ENCODE data around the gene SPDEF. TPM values are rescaled to one million over a fixed set of nuclear protein-coding genes. Genes with fewer than 3 reads are reported as not detected.

The SPDEF gene
- polyA plus RNA-seq, 1 donor (not counting 4 experiments of a cell fraction or from before 2014, with no cell fraction given) = 0.03 TPM

GRCh38 chr6:34547701-34548644 lies 8.2 kb downstream of the SPDEF start:
- Histone ChIP-seq H3K36me3 (ENCODE audit: control insufficient read depth in 2 of 2, extremely low read depth in 1 of 2, insufficient read depth in 2 of 2, low read length in 2 of 2) (no peaks in the 10 kb centered on the region), H3K9me1 (ENCODE audit: control insufficient read depth, extremely low read depth, insufficient read depth, low read length) (no peaks in the 10 kb centered on the region), H3K4me1 (ENCODE audit: control insufficient read depth, extremely low read depth, insufficient read depth, low read length) (peaks cover 15% of the 10 kb centered on the region), H3K4me3 (ENCODE audit: control insufficient read depth in 2 of 3, extremely low read depth in 1 of 3, insufficient read depth in 2 of 3, low read depth in 1 of 3, low read length in 3 of 3) (no peak overlapping the region), H3K27me3 (ENCODE audit: control insufficient read depth, extremely low read depth, insufficient read depth, low read length) (peaks cover 4% of the 10 kb centered on the region), H3K27ac (ENCODE audit: control insufficient read depth, insufficient read depth, low read length) (no peak overlapping the region), H3K79me2 (ENCODE audit: control insufficient read depth, insufficient read depth, low read length) (no peaks in the 10 kb centered on the region), H4K20me1 (ENCODE audit: control insufficient read depth, extremely low read depth, insufficient read depth, low read length) (no peaks in the 10 kb centered on the region), H3K9me3 (ENCODE audit: control insufficient read depth, low read depth, low read length) (no peaks in the 10 kb centered on the region), H2AFZ (ENCODE audit: control insufficient read depth, low read length) (no peak overlapping the region), H3K4me2 (ENCODE audit: control insufficient read depth, extremely low read depth, insufficient read depth, low read depth, low read length) (no peak overlapping the region), H3K9ac (ENCODE audit: control insufficient read depth, extremely low read depth, insufficient read depth, low read length) (no peak overlapping the region)
- TF ChIP-seq EZH2 (IDR thresholded peaks at IDR 0.05; ENCODE audit: low read length) = no peak
- TF ChIP-seq, protein P1, sequence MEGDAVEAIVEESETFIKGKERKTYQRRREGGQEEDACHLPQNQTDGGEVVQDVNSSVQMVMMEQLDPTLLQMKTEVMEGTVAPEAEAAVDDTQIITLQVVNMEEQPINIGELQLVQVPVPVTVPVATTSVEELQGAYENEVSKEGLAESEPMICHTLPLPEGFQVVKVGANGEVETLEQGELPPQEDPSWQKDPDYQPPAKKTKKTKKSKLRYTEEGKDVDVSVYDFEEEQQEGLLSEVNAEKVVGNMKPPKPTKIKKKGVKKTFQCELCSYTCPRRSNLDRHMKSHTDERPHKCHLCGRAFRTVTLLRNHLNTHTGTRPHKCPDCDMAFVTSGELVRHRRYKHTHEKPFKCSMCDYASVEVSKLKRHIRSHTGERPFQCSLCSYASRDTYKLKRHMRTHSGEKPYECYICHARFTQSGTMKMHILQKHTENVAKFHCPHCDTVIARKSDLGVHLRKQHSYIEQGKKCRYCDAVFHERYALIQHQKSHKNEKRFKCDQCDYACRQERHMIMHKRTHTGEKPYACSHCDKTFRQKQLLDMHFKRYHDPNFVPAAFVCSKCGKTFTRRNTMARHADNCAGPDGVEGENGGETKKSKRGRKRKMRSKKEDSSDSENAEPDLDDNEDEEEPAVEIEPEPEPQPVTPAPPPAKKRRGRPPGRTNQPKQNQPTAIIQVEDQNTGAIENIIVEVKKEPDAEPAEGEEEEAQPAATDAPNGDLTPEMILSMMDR (optimal IDR thresholded peaks at IDR 0.05 in 1 of 3, IDR thresholded peaks at IDR 0.05 in 1 of 3, conservative IDR thresholded peaks at IDR 0.05 in 1 of 3; ENCODE audit: extremely low read depth in 1 of 3, insufficient read depth in 2 of 3, low read length in 3 of 3) = no peak
- FAIRE-seq (no peak), DNase-seq (ENCODE audit: low read depth, low spot score) (no peak)
- dilution Hi-C loops (cut with MboI; ENCODE audit: extremely low pct_ligation_motif_present, low sequenced_read_pairs) = no loop called here

DNA sequence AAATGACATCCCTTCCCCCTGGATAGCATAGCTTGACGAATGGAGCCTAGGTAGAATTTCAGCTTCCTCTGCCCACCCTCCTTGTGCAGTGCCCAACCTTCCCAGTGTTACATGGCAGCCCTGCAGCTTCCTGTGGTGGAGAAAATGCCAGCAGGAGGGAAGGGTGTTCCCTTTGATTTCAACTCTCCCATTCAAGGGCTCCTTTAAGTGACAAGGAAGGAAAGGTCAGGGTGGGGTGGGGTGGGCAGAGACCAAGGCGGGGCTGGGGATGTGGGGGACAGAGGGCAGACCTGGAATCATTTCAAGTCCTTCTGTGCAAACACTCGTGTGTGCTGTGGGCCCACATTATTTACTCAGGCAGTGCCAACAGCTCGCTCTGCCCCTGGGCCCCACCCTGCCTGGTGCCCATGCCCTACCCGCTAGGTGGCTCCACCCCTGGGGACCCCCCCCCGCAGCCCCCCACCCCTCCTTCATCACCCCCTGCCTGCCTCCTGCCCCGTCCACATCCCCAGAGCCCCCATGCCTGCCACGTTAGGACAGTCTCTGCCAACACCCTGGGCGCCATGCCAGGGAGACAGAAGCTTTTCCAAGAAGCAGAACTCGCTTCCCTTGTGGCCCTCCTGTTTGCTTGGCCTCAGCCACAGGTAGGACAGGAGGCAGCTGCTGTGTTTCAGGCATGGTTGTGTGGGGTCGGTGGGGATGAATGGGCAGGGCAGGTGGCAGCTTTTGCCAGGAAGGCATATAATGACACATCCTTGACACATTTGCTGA lies 9.4 kb downstream of the SPDEF start:
- H3K9me1 ChIP-seq (ENCODE audit: control insufficient read depth, extremely low read depth, insufficient read depth, low read length) = no peaks in the 10 kb centered on the region

More for the DNA sequence above, 9.4 kb downstream of the SPDEF start:
- H3K4me2 ChIP-seq (ENCODE audit: control insufficient read depth, extremely low read depth, insufficient read depth, low read depth, low read length) = no peak overlapping the region
- H3K4me3 ChIP-seq (ENCODE audit: control insufficient read depth in 2 of 3, extremely low read depth in 1 of 3, insufficient read depth in 2 of 3, low read depth in 1 of 3, low read length in 3 of 3) = no peak overlapping the region
- peaks cover 4% of the 10 kb centered on the region for H3K27me3 ChIP-seq (ENCODE audit: control insufficient read depth, extremely low read depth, insufficient read depth, low read length)
- H4K20me1 ChIP-seq (ENCODE audit: control insufficient read depth, extremely low read depth, insufficient read depth, low read length) = no peaks in the 10 kb centered on the region
- H2AFZ ChIP-seq (ENCODE audit: control insufficient read depth, low read length) = no peak overlapping the region
- DNase-seq (ENCODE audit: low read depth, low spot score) (no peak), FAIRE-seq (no peak)
- H3K27ac ChIP-seq (ENCODE audit: control insufficient read depth, insufficient read depth, low read length) = no peak overlapping the region
- H3K9ac ChIP-seq (ENCODE audit: control insufficient read depth, extremely low read depth, insufficient read depth, low read length) = no peak overlapping the region
- no peak for TF ChIP-seq EZH2 (IDR thresholded peaks at IDR 0.05; ENCODE audit: low read length)
- TF ChIP-seq, protein P1 (optimal IDR thresholded peaks at IDR 0.05 in 1 of 3, IDR thresholded peaks at IDR 0.05 in 1 of 3, conservative IDR thresholded peaks at IDR 0.05 in 1 of 3; ENCODE audit: extremely low read depth in 1 of 3, insufficient read depth in 2 of 3, low read length in 3 of 3) = no peak
- no peaks in the 10 kb centered on the region for H3K9me3 ChIP-seq (ENCODE audit: control insufficient read depth, low read depth, low read length)
- no peaks in the 10 kb centered on the region for H3K79me2 ChIP-seq (ENCODE audit: control insufficient read depth, insufficient read depth, low read length)
- peaks cover 15% of the 10 kb centered on the region for H3K4me1 ChIP-seq (ENCODE audit: control insufficient read depth, extremely low read depth, insufficient read depth, low read length)
- H3K36me3 ChIP-seq (ENCODE audit: control insufficient read depth in 2 of 2, extremely low read depth in 1 of 2, insufficient read depth in 2 of 2, low read length in 2 of 2) = no peaks in the 10 kb centered on the region
- dilution Hi-C loops (cut with MboI; ENCODE audit: extremely low pct_ligation_motif_present, low sequenced_read_pairs) = no loop called here
